Measurements from ENCODE around the gene CFAP97D1.

The CFAP97D1 gene

DNA sequence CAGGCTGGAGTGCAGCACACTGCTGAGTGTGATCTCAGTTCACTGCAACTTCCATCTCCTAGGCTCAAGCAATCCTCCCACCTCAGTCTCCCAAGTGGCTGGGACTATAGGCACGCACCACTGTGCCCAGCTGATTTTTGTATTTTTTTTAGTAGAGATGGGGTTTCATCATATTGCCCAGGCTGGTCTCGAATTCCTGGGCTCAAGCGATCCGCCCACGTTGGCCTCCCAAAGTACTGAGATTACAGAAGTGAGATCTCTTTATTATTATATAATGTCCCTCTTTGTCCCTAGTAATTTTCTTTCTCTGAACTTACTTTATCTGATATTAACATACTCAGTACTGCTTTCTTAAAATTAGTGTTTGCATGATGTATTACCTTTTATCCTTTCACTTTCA, 8.3 kb downstream of the CFAP97D1 start:
- no peak overlapping the region for H2AFZ ChIP-seq (ENCODE audit: low read length)
- H3K9ac ChIP-seq (ENCODE audit: low read depth, low read length, poor library complexity, severe bottlenecking): no peak overlapping the region
- H3K9me3 ChIP-seq (ENCODE audit: insufficient read depth, low read depth, low read length): no peaks in the 10 kb centered on the region
- H3F3A ChIP-seq (ENCODE audit: low read depth): no peaks in the 10 kb centered on the region
- no peaks in the 10 kb centered on the region for H3K9me2 ChIP-seq (replicated peaks; ENCODE audit: low read depth, low read length)
- H3K79me2 ChIP-seq (ENCODE audit: insufficient read depth, low read length): no peaks in the 10 kb centered on the region
- TF ChIP-seq EZH2phosphoT487 (IDR thresholded peaks at IDR 0.05; ENCODE audit: borderline replicate concordance): no peak
- TF ChIP-seq, protein P1, sequence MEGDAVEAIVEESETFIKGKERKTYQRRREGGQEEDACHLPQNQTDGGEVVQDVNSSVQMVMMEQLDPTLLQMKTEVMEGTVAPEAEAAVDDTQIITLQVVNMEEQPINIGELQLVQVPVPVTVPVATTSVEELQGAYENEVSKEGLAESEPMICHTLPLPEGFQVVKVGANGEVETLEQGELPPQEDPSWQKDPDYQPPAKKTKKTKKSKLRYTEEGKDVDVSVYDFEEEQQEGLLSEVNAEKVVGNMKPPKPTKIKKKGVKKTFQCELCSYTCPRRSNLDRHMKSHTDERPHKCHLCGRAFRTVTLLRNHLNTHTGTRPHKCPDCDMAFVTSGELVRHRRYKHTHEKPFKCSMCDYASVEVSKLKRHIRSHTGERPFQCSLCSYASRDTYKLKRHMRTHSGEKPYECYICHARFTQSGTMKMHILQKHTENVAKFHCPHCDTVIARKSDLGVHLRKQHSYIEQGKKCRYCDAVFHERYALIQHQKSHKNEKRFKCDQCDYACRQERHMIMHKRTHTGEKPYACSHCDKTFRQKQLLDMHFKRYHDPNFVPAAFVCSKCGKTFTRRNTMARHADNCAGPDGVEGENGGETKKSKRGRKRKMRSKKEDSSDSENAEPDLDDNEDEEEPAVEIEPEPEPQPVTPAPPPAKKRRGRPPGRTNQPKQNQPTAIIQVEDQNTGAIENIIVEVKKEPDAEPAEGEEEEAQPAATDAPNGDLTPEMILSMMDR (conservative IDR thresholded peaks at IDR 0.05; ENCODE audit: low read length): no peak
- H3K4me1 ChIP-seq (ENCODE audit: insufficient read depth, low read length, poor library complexity, severe bottlenecking): peaks cover 7% of the 10 kb centered on the region
- no peaks in the 10 kb centered on the region for H3K36me3 ChIP-seq (ENCODE audit: insufficient read depth, low read length)
- no peak overlapping the region for H3K4me2 ChIP-seq (ENCODE audit: low read depth, low read length, poor library complexity, severe bottlenecking)
- no peak overlapping the region for H3K4me3 ChIP-seq (ENCODE audit: low read length, poor library complexity, severe bottlenecking)
- no peaks in the 10 kb centered on the region for H4K20me1 ChIP-seq (ENCODE audit: insufficient read depth, low read length, poor library complexity, severe bottlenecking)
- no peaks in the 10 kb centered on the region for H3K27me3 ChIP-seq (ENCODE audit: insufficient read depth, low read length, poor library complexity, severe bottlenecking)

DNA sequence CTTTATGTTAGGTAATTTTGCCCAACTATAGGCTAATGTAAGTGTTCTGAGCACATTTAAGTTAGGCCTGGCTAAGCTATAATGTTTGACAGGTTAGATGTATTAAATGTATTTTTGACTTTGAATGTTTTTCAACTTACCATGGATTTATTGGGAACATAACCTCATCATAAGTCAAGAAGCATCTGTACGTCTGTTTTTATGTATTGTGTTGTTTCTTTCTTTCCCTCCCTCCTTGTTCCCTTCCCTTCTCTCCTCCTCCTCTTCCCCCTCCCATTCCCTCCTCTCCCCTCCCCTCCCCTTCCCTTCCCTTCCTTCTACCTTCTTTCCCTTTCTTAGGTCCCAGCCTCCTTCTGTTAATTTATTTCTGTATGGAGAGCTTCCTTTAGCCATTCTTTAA, 9.2 kb downstream of the CFAP97D1 start:
- Histone ChIP-seq H3K4me3 (ENCODE audit: low read length, poor library complexity, severe bottlenecking) (no peak overlapping the region), H2AFZ (ENCODE audit: low read length) (no peak overlapping the region), H3K9ac (ENCODE audit: low read depth, low read length, poor library complexity, severe bottlenecking) (no peak overlapping the region), H3K36me3 (ENCODE audit: insufficient read depth, low read length) (no peaks in the 10 kb centered on the region), H3K9me3 (ENCODE audit: insufficient read depth, low read depth, low read length) (no peaks in the 10 kb centered on the region), H4K20me1 (ENCODE audit: insufficient read depth, low read length, poor library complexity, severe bottlenecking) (no peaks in the 10 kb centered on the region), H3F3A (ENCODE audit: low read depth) (no peaks in the 10 kb centered on the region), H3K4me1 (ENCODE audit: insufficient read depth, low read length, poor library complexity, severe bottlenecking) (peaks cover 7% of the 10 kb centered on the region), H3K27me3 (ENCODE audit: insufficient read depth, low read length, poor library complexity, severe bottlenecking) (no peaks in the 10 kb centered on the region), H3K9me2 (replicated peaks; ENCODE audit: low read depth, low read length) (no peaks in the 10 kb centered on the region), H3K4me2 (ENCODE audit: low read depth, low read length, poor library complexity, severe bottlenecking) (no peak overlapping the region), H3K79me2 (ENCODE audit: insufficient read depth, low read length) (no peaks in the 10 kb centered on the region)
- no peak for TF ChIP-seq EZH2phosphoT487 (IDR thresholded peaks at IDR 0.05; ENCODE audit: borderline replicate concordance)
- TF ChIP-seq, protein P1 (conservative IDR thresholded peaks at IDR 0.05; ENCODE audit: low read length): no peak

DNA sequence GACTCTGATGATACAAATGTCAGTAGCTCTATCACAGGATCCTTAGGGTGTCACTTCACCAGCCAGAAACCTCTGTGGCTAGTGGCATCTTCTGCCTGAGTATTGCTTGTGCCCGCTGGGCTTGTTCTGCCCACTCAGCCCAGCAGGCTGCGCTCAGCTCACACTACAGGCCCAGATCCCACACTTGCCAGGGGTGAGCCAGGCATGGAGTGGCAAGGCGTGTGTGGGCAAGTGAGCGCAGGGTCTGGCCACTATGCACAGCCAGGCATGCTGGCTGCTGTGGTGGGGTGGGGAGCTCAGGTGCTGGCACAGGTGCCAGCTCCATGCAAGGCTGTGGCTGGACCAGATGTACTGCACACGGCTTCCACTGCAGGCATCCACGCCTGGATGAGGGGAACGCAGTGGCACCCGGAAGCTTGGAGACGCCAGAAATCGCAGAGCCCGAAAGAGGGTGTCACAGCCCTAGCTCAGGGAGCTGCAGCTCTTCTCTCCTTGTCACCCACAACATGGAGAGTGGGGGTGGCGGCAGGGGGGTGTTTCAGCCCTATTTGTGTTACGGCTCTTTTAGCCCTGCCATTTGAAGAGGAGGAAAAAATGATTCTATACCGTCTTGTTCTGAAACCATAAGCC, 10.2 kb downstream of the CFAP97D1 start:
- TF ChIP-seq, protein P1 (conservative IDR thresholded peaks at IDR 0.05; ENCODE audit: low read length): no peak; the same call in 1 of the 2 replicates
- TF ChIP-seq EZH2phosphoT487 (IDR thresholded peaks at IDR 0.05; ENCODE audit: borderline replicate concordance): no peak

More for the DNA sequence above, 10.2 kb downstream of the CFAP97D1 start:
- Histone ChIP-seq H3K79me2 (ENCODE audit: insufficient read depth, low read length) (no peaks in the 10 kb centered on the region), H3K4me1 (ENCODE audit: insufficient read depth, low read length, poor library complexity, severe bottlenecking) (peaks cover 7% of the 10 kb centered on the region), H3K4me2 (ENCODE audit: low read depth, low read length, poor library complexity, severe bottlenecking) (no peak overlapping the region), H2AFZ (ENCODE audit: low read length) (no peak overlapping the region), H3K9me2 (replicated peaks; ENCODE audit: low read depth, low read length) (no peaks in the 10 kb centered on the region), H3K36me3 (ENCODE audit: insufficient read depth, low read length) (no peaks in the 10 kb centered on the region), H3F3A (ENCODE audit: low read depth) (no peaks in the 10 kb centered on the region), H3K27me3 (ENCODE audit: insufficient read depth, low read length, poor library complexity, severe bottlenecking) (no peaks in the 10 kb centered on the region), H3K4me3 (ENCODE audit: low read length, poor library complexity, severe bottlenecking) (no peak overlapping the region), H4K20me1 (ENCODE audit: insufficient read depth, low read length, poor library complexity, severe bottlenecking) (no peaks in the 10 kb centered on the region), H3K9ac (ENCODE audit: low read depth, low read length, poor library complexity, severe bottlenecking) (no peak overlapping the region), H3K9me3 (ENCODE audit: insufficient read depth, low read depth, low read length) (no peaks in the 10 kb centered on the region)

All from Loucy (cell line).